ENCODE measurements around the gene SLF2. TPM values are rescaled to one million over a fixed set of nuclear protein-coding genes. Genes with fewer than 3 reads are reported as not detected.

SLF2 gene
- total and polyA plus RNA-seq, 2 of the 8 experiments (the other 6 are each of a cell fraction or from before 2014, with no cell fraction given): 5.5 to 20.9 TPM

DNA sequence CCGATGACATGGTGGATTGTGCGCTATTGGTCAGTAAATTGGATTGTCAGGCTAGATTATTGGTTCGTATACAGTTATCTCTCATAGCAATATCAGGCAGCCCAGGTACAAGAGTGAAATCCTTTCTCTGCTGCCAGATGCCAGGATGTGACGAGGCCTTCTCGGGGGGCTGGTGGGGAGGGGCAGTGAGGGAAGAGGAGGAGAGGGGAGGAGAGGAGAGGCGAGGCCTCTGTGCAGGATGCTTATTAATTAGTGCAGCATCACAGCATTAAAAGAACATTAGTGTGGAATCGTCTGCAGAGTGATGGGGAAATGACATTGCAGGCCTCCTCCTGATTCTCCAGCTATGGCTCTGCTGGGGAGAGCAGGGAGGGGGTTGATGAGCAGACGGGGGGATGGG lies 30.5 kb upstream of the SLF2 start:
- no peak overlapping the region for H2BK120ac ChIP-seq (replicated peaks; ENCODE audit: low read depth, low read length)
- H2BK5ac ChIP-seq (ENCODE audit: low read depth, low read length): no peak overlapping the region
- FAIRE-seq (no peak), DNase-seq (ENCODE audit: low read depth in 1 of 2, low spot score in 2 of 2) (no peak)
- H3K27me3 ChIP-seq (replicated peaks in 1 of 4; ENCODE audit: control insufficient read depth in 3 of 4, extremely low read depth in 1 of 4, insufficient read depth in 3 of 4, low read length in 3 of 4): peaks cover 0 to 4% (median 3%) of the 10 kb centered on the region in 4 experiments; a peak in 3 of 7 replicates
- H3K9me3 ChIP-seq (ENCODE audit: insufficient read depth in 2 of 2, low read depth in 1 of 2, low read length in 1 of 2): no peaks in the 10 kb centered on the region
- no peaks in the 10 kb centered on the region for H4K20me1 ChIP-seq (replicated peaks in 1 of 2; ENCODE audit: control insufficient read depth in 1 of 2, insufficient read depth in 2 of 2, low read length in 2 of 2)
- H3K79me1 ChIP-seq (ENCODE audit: low read depth, low read length): no peaks in the 10 kb centered on the region
- no peak overlapping the region for H4K8ac ChIP-seq (ENCODE audit: extremely low read depth, insufficient read depth, low read length)
- no peak overlapping the region for H2AFZ ChIP-seq (ENCODE audit: low read length)
- no peak overlapping the region for H3K4me2 ChIP-seq (ENCODE audit: insufficient read depth in 1 of 2, low read depth in 2 of 2, low read length in 2 of 2)
- 82% methylated on average over 7 of the region's 8 CpGs; no CpG with 5 or more reads in 1 of the 2 experiments for WGBS, 2 experiments (ENCODE audit: extremely low coverage in 1 of 2, insufficient coverage in 1 of 2, insufficient read length in 1 of 2, insufficient replicate concordance in 2 of 2, low coverage in 1 of 2, low lambda C conversion rate in 2 of 2, missing lambda C conversion rate in 1 of 2)
- no peak overlapping the region for H3K4ac ChIP-seq (replicated peaks; ENCODE audit: insufficient read length, low read depth, low read length)
- no peak overlapping the region for H2BK20ac ChIP-seq (ENCODE audit: low read length)
- H3K56ac ChIP-seq (replicated peaks; ENCODE audit: insufficient read length, low read depth, low read length): no peak overlapping the region
- H3K9ac ChIP-seq (replicated peaks in 1 of 4; ENCODE audit: extremely low read depth in 1 of 4, low read depth in 3 of 4, low read length in 3 of 4): no peak overlapping the region
- H3K4me3 ChIP-seq (ENCODE audit: extremely low read depth in 1 of 4, insufficient read depth in 2 of 4, low read depth in 3 of 4, low read length in 4 of 4): no peak overlapping the region
- no peaks in the 10 kb centered on the region for H3K36me3 ChIP-seq (ENCODE audit: control insufficient read depth in 2 of 4, insufficient read depth in 4 of 4, low read length in 3 of 4)
- no peak overlapping the region for H3K23ac ChIP-seq (ENCODE audit: insufficient read length)
- no peak overlapping the region for H2BK12ac ChIP-seq (ENCODE audit: low read depth, low read length)
- H3K14ac ChIP-seq (ENCODE audit: insufficient read length): no peak overlapping the region
- no peak overlapping the region for H3K27ac ChIP-seq (ENCODE audit: low read depth, low read length)
- H3K18ac ChIP-seq (ENCODE audit: extremely low read depth, low read length): no peak overlapping the region
- no peak overlapping the region for H2BK15ac ChIP-seq (ENCODE audit: low read length)
- no peak overlapping the region for H4K91ac ChIP-seq (replicated peaks; ENCODE audit: insufficient read length, low read length)
- no peak overlapping the region for H2AK5ac ChIP-seq (ENCODE audit: low read depth, low read length)
- ChIA-PET CTCF (ENCODE audit: partially characterized antibody) (interaction anchor here (0.8 to 8.4 kb wide), 9 partner anchors 8 to 319 kb away, joined by 3 to 47 read pairs (median 5); no protein-coding TSS in a partner anchor), POLR2A (ENCODE audit: partially characterized antibody) (interaction anchor here (0.8 to 1.2 kb wide), 3 partner anchors 112 to 328 kb away, joined by 3 read pairs; no protein-coding TSS in a partner anchor)
- no peaks in the 10 kb centered on the region for H3K23me2 ChIP-seq (ENCODE audit: low read depth, low read length)
- no peaks in the 10 kb centered on the region for H3K4me1 ChIP-seq (replicated peaks in 1 of 4; ENCODE audit: control insufficient read depth in 3 of 4, insufficient read depth in 4 of 4, low read length in 3 of 4)
- H3K79me2 ChIP-seq (ENCODE audit: control insufficient read depth in 1 of 2, insufficient read depth in 2 of 2, low read length in 2 of 2): no peaks in the 10 kb centered on the region
- no peak overlapping the region for H4K5ac ChIP-seq (ENCODE audit: insufficient read length, low read depth, low read length)
- TF ChIP-seq BRCA1 (IDR thresholded peaks at IDR 0.05; ENCODE audit: low read depth, low read length): no peak
